Activated T-cell treated with anti-CD3 and anti-CD28 coated beads, Interleukin-2, amount 50 U/mL, for 72 hours (primary cell): ENCODE results near the gene FMN2. TPM values are rescaled to one million over a fixed set of nuclear protein-coding genes. Genes with fewer than 3 reads are reported as not detected.

Experiments used
- ATAC-seq, 2 donors: fragments of 150-1000 bp; cut with Tn5 transposase; replicated peaks in 1 of 2; 2 replicates each; pipeline ENCODE4 v1.10.0; 2021; ENCODE audit warnings: moderate library complexity in 2 of 2, mild to moderate bottlenecking in 1 of 2
- DNase-seq, 2 donors: peaks; one replicate each; pipeline ENCODE4 v3.0.0; 2021 to 2022; ENCODE audit warnings: mixed read lengths in 1 of 2
- H3K27ac Mint-ChIP-seq: one replicate; pipeline ENCODE4 v1.8.0; 2022; ENCODE audit warnings: mild to moderate bottlenecking, moderate library complexity, mixed read lengths
- H3K27me3 Mint-ChIP-seq: one replicate; pipeline ENCODE4 v1.8.0; 2022; ENCODE audit warnings: low read depth, mixed read lengths
- H3K36me3 Mint-ChIP-seq, 2 donors: one replicate each; pipeline ENCODE4 v1.8.0; 2022; ENCODE audit warnings: mixed read lengths in 2 of 2, mild to moderate bottlenecking in 1 of 2; ENCODE audit not compliant: insufficient read depth in 2 of 2
- H3K4me1 Mint-ChIP-seq: one replicate; pipeline ENCODE4 v1.8.0; 2022; ENCODE audit warnings: low read depth, mixed read lengths
- H3K4me3 Mint-ChIP-seq, 2 donors: one replicate each; pipeline ENCODE4 v1.8.0; 2022; ENCODE audit warnings: mild to moderate bottlenecking in 2 of 2, mixed read lengths in 2 of 2, moderate library complexity in 2 of 2
- H3K9me3 Mint-ChIP-seq, 2 donors: one replicate each; pipeline ENCODE4 v1.8.0; 2022; ENCODE audit warnings: mixed read lengths in 2 of 2
- total RNA-seq, 2 donors: library from RNA; stranded (reverse); gene quantifications; one replicate each; pipeline ENCODE4 v1.2.3, GENCODE V29; 2022

The FMN2 gene
- total RNA-seq = not detected

- Mint-ChIP-seq H3K27ac (no peak within 1 kb of the TSS), H3K4me1 (peaks cover 6% of the 10 kb centered on the region), H3K9me3 (no peaks in the 10 kb centered on the region), H3K4me3 (peak within 1 kb of the TSS; percentile 67 to 74), H3K27me3 (peaks cover 31% of the 10 kb centered on the region), H3K36me3 (no peaks in the 10 kb centered on the region)
- DNase-seq (peak; percentile 12 to 17), ATAC-seq (peak; percentile 57 to 69)
Observed at GRCh38 chr1:240091614-240092300, at the start of gene FMN2. Gene FMN2 (plus strand): TSS chr1:240091883. CDS start chr1:240092110, 227 bp downstream.

GRCh38 chr1:240044620-240045019 is 47.1 kb upstream of the FMN2 start:
- no peaks in the 10 kb centered on the region for H3K27me3 Mint-ChIP-seq
- H3K27ac Mint-ChIP-seq = no peak overlapping the region
- peaks cover 0 to 2% of the 10 kb centered on the region in 2 donors for H3K9me3 Mint-ChIP-seq
- H3K4me1 Mint-ChIP-seq = no peaks in the 10 kb centered on the region
- no peak overlapping the region for H3K4me3 Mint-ChIP-seq
- DNase-seq = no peak
- no peaks in the 10 kb centered on the region for H3K36me3 Mint-ChIP-seq
- ATAC-seq = no peak

DNA sequence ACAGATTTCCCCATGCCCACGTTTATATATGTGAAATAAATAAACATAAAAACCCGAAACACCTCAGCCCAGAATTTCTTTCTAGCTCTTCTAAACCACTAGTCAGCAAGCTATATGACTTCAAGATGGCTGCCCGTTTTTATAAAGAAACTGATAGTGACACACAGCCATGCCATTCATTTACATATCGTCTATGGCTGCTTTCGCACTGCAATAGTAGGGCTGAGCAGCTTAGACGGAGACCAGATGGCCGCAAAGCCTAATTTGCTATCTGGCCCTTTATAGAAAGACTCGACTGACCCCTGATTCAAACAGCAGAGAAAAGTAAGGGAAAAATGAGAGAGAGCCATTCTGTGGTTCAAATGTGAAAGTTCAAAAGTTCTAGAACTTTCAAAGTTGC is 45.7 kb upstream of the FMN2 start:
- no peak overlapping the region for H3K27ac Mint-ChIP-seq
- H3K27me3 Mint-ChIP-seq = no peaks in the 10 kb centered on the region
- H3K4me1 Mint-ChIP-seq = no peaks in the 10 kb centered on the region
- H3K4me3 Mint-ChIP-seq = no peak overlapping the region
- H3K9me3 Mint-ChIP-seq = no peaks in the 10 kb centered on the region
- ATAC-seq (no peak), DNase-seq (no peak)
- H3K36me3 Mint-ChIP-seq = no peaks in the 10 kb centered on the region

- DNase-seq = no peak
- H3K36me3 Mint-ChIP-seq = no peaks in the 10 kb centered on the region
- H3K9me3 Mint-ChIP-seq = peaks cover 0 to 2% of the 10 kb centered on the region in 2 donors
- H3K27ac Mint-ChIP-seq = no peak overlapping the region
- H3K4me1 Mint-ChIP-seq = no peaks in the 10 kb centered on the region
- no peaks in the 10 kb centered on the region for H3K27me3 Mint-ChIP-seq
- no peak for ATAC-seq
- no peak overlapping the region for H3K4me3 Mint-ChIP-seq
Observed at GRCh38 chr1:240054109-240054701, 37.5 kb upstream of the FMN2 start.

GRCh38 chr1:240055936-240056335 is 35.7 kb upstream of the FMN2 start:
- H3K4me1 Mint-ChIP-seq = no peaks in the 10 kb centered on the region
- H3K9me3 Mint-ChIP-seq = peaks cover 0 to 3% of the 10 kb centered on the region in 2 donors
- H3K36me3 Mint-ChIP-seq = no peaks in the 10 kb centered on the region
- no peak overlapping the region for H3K27ac Mint-ChIP-seq
- no peaks in the 10 kb centered on the region for H3K27me3 Mint-ChIP-seq
- H3K4me3 Mint-ChIP-seq = no peak overlapping the region
- DNase-seq (no peak), ATAC-seq (no peak)

DNA sequence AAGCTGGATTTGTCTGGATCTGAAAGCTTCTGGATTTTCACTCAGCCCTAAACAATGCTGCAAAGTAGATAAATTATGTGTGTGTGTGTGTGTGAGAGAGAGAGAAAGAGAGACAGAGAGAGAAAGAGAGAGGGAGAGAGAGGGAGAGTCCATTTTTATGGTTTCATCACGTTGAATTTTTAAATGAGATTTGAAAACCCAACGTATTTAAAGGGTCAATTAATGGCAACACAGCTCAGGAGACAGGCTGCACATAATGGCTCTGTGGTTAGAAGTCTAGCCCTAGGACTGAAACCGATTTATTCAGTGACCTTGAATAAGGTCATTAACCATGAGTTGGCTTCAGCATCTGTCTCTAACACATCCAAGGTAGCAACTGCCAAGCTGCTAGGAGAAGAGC is 35.3 kb upstream of the FMN2 start:
- no peak overlapping the region for H3K27ac Mint-ChIP-seq
- ATAC-seq (no peak), DNase-seq (no peak)
- no peak overlapping the region for H3K4me3 Mint-ChIP-seq
- H3K27me3 Mint-ChIP-seq = no peaks in the 10 kb centered on the region
- H3K4me1 Mint-ChIP-seq = no peaks in the 10 kb centered on the region
- H3K36me3 Mint-ChIP-seq = no peaks in the 10 kb centered on the region
- peaks cover 0 to 7% of the 10 kb centered on the region in 2 donors for H3K9me3 Mint-ChIP-seq

- no peak for ATAC-seq
- Mint-ChIP-seq H3K9me3 (peaks cover 0 to 5% of the 10 kb centered on the region in 2 donors), H3K36me3 (no peaks in the 10 kb centered on the region), H3K27ac (no peak overlapping the region), H3K4me1 (no peaks in the 10 kb centered on the region), H3K4me3 (no peak overlapping the region), H3K27me3 (no peaks in the 10 kb centered on the region)
- no peak for DNase-seq
Observed at GRCh38 chr1:240058049-240058448, 33.6 kb upstream of the FMN2 start.

DNA sequence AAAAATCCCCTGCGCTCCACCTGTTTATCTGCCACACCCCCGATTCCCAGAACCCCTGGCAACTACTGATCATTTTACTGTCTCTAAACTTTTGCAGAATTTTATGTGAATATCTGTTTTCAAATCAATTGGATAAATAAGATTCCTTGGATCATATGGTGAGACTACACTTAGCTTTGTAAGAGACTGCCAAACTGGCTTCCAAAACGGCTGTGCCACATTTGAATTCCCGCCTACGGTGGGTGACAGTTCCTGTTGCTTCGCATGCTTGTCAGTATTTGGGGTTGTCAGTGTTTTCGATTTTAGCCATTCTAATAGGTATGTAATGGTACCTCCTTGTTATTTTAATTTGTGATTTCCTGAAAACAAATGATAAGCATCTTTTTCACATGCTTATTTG is 22.7 kb upstream of the FMN2 start:
- no peak overlapping the region for H3K27ac Mint-ChIP-seq
- H3K4me3 Mint-ChIP-seq = no peak overlapping the region
- DNase-seq (no peak), ATAC-seq (no peak)
- no peaks in the 10 kb centered on the region for H3K36me3 Mint-ChIP-seq
- H3K9me3 Mint-ChIP-seq = peaks cover 0 to 5% of the 10 kb centered on the region in 2 donors
- no peaks in the 10 kb centered on the region for H3K4me1 Mint-ChIP-seq
- no peaks in the 10 kb centered on the region for H3K27me3 Mint-ChIP-seq

GRCh38 chr1:240070188-240070587 is 21.5 kb upstream of the FMN2 start:
- no peaks in the 10 kb centered on the region for H3K4me1 Mint-ChIP-seq
- H3K27ac Mint-ChIP-seq = no peak overlapping the region
- no peak for DNase-seq
- no peak overlapping the region for H3K4me3 Mint-ChIP-seq
- H3K27me3 Mint-ChIP-seq = no peaks in the 10 kb centered on the region
- H3K36me3 Mint-ChIP-seq = no peaks in the 10 kb centered on the region
- H3K9me3 Mint-ChIP-seq = peaks cover 0 to 6% of the 10 kb centered on the region in 2 donors
- no peak for ATAC-seq

GRCh38 chr1:240073097-240073496 is 18.6 kb upstream of the FMN2 start:
- Mint-ChIP-seq H3K4me3 (no peak overlapping the region), H3K36me3 (no peaks in the 10 kb centered on the region), H3K9me3 (peaks cover 0 to 10% of the 10 kb centered on the region in 2 donors), H3K27me3 (no peaks in the 10 kb centered on the region), H3K4me1 (no peaks in the 10 kb centered on the region), H3K27ac (no peak overlapping the region)
- no peak for DNase-seq
- no peak for ATAC-seq

DNA sequence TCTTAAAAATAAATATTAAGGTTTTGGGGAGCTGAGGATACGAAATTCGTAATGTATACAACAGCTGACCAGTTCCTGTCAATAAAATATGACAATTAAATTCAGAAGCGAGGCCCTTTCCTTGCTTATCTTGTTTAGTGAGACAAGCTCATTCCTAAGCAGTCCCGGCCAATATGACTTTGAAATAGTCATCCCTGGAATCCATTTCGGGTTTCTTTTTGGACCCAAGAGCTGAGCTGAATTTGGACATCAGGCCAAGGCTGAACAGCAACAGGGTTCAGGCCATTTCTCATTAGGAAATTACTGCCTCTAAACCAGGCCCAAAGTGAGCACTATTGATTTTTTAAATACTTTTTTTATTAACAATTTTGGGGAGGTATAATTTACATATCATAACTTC is 17.3 kb upstream of the FMN2 start:
- H3K4me1 Mint-ChIP-seq = no peaks in the 10 kb centered on the region
- peaks cover 0 to 10% of the 10 kb centered on the region in 2 donors for H3K9me3 Mint-ChIP-seq
- H3K27me3 Mint-ChIP-seq = no peaks in the 10 kb centered on the region
- no peaks in the 10 kb centered on the region for H3K36me3 Mint-ChIP-seq
- DNase-seq = no peak
- H3K27ac Mint-ChIP-seq = no peak overlapping the region
- no peak for ATAC-seq
- no peak overlapping the region for H3K4me3 Mint-ChIP-seq

GRCh38 chr1:240074908-240075307 is 16.8 kb upstream of the FMN2 start:
- DNase-seq = no peak
- Mint-ChIP-seq H3K4me1 (no peaks in the 10 kb centered on the region), H3K27ac (no peak overlapping the region), H3K36me3 (no peaks in the 10 kb centered on the region), H3K9me3 (peaks cover 0 to 11% of the 10 kb centered on the region in 2 donors), H3K27me3 (no peaks in the 10 kb centered on the region), H3K4me3 (no peak overlapping the region)
- no peak for ATAC-seq

DNA sequence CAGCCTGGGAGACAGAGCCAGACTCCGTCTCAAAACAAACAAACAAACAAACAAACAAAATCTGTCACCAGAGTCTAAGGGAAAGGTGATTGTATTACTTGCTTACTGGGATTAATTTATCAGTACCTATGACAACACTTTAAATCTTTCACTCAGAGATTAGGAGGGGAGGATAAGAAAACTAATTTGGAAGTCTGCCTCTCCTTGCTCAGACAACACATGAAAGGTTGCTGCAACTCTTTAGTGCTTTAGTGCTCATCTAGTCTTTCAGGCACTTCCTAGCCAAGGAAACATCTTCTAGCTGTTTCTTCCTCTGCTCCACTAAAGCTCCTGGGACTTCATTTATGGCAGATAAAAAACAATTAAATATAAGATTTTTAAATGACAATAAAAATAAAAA is 7.3 kb upstream of the FMN2 start:
- DNase-seq (no peak), ATAC-seq (no peak)
- H3K4me3 Mint-ChIP-seq = no peak overlapping the region
- no peaks in the 10 kb centered on the region for H3K4me1 Mint-ChIP-seq
- H3K27ac Mint-ChIP-seq = no peak overlapping the region
- no peaks in the 10 kb centered on the region for H3K36me3 Mint-ChIP-seq
- peaks cover 11% of the 10 kb centered on the region for H3K27me3 Mint-ChIP-seq
- peaks cover 0 to 1% of the 10 kb centered on the region in 2 donors for H3K9me3 Mint-ChIP-seq

DNA sequence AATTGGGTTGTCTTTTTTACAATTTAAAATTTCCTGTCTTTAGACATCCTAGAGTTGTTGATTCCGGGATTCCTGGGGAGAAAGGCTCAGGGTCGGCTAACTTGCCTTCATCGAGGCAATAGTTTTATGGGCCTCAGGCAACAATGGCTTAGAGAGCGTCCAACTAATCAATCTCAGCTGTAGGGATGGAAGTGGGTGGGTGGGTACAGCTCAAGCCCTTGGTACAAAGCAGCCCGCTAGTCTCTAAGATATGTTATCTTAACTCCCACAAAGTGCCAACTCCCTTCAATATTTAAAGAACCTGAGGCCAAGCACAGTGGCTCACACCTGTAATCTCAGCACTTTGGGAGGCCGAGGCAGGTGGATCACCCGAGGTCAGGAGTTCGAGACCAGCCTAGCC is 6.9 kb upstream of the FMN2 start:
- Mint-ChIP-seq H3K4me1 (no peaks in the 10 kb centered on the region), H3K36me3 (no peaks in the 10 kb centered on the region), H3K4me3 (no peak overlapping the region), H3K27ac (no peak overlapping the region), H3K27me3 (peaks cover 12% of the 10 kb centered on the region), H3K9me3 (no peaks in the 10 kb centered on the region)
- ATAC-seq (no peak), DNase-seq (no peak)
